HG03558 (cell line): ENCODE results near the gene SLC24A5.

Experiments
- ATAC-seq: cut with Tn5 transposase; IDR thresholded peaks from one replicate; pipeline ENCODE4 v1.9.1; 2021; ENCODE audit warnings: moderate number of reproducible peaks; ENCODE audit not compliant: unreplicated experiment; ENCODE audit errors: extremely low read depth

SLC24A5 gene

GRCh38 chr15:48182749-48183148 is 62.0 kb downstream of the SLC24A5 start:
- ATAC-seq = no peak

GRCh38 chr15:48185529-48185928 is 64.7 kb downstream of the SLC24A5 start:
- no peak for ATAC-seq

GRCh38 chr15:48186271-48186670 is 65.5 kb downstream of the SLC24A5 start:
- ATAC-seq = no peak

GRCh38 chr15:48190932-48191573 is 70.3 kb downstream of the SLC24A5 start:
- ATAC-seq = no peak

- ATAC-seq = no peak
Measured at GRCh38 chr15:48191574-48192225, 70.9 kb downstream of the SLC24A5 start, which contains the start of gene CTXN2. CTXN2 (plus strand) TSS chr15:48191665; CDS start chr15:48201301, 9,636 bp downstream.
